SK-N-SH treated with all-trans-retinoic acid at 6 μM for 48 hours (cell line): Measurements from ENCODE around the gene ENTHD1.

Experiments
- POU6F1 ChIP-seq: fragments of 250-450 bp; sonication (Bioruptor Pico); IDR thresholded peaks from 2 replicates; pipeline ENCODE4 v1.8.0; 2021; ENCODE audit warnings: low read depth, mild to moderate bottlenecking, moderate library complexity, borderline replicate concordance
- ZNF565 ChIP-seq: fragments of 450-650 bp; formaldehyde crosslinking; conservative IDR thresholded peaks from 2 replicates; pipeline ENCODE4 v1.5.0; 2020; ENCODE audit warnings: low read depth, mild to moderate bottlenecking, moderate library complexity

GRCh38 chr22:39697790-39698430, 195.7 kb downstream of the ENTHD1 start:
- no peak for TF ChIP-seq POU6F1
- no peak for TF ChIP-seq ZNF565
